GM19468 (cell line): ENCODE measurements around the gene SFRP5.

Experiments used
- ATAC-seq: cut with Tn5 transposase; IDR thresholded peaks from one replicate; pipeline ENCODE4 v1.9.1; 2021; ENCODE audit warnings: mild to moderate bottlenecking, moderate library complexity, moderate number of reproducible peaks; ENCODE audit not compliant: unreplicated experiment; ENCODE audit errors: extremely low read depth

Gene SFRP5

GRCh38 chr10:97771913-97772823 lies at the start of gene SFRP5:
Gene SFRP5, minus strand, starts transcription at chr10:97771999. Its CDS starts 166 bp downstream, at chr10:97771833.
- no peak for ATAC-seq

- ATAC-seq, result no peak
Measured at GRCh38 chr10:97820096-97820704, 48.4 kb upstream of the SFRP5 start.

GRCh38 chr10:97818572-97818971 lies 46.8 kb upstream of the SFRP5 start:
- no peak for ATAC-seq

- no peak for ATAC-seq
Measured at GRCh38 chr10:97816609-97817008, 44.8 kb upstream of the SFRP5 start.

GRCh38 chr10:97814996-97815395 lies 43.2 kb upstream of the SFRP5 start:
- ATAC-seq, result no peak

- no peak for ATAC-seq
Measured at GRCh38 chr10:97813311-97813710, 41.5 kb upstream of the SFRP5 start.

- no peak for ATAC-seq
Measured at GRCh38 chr10:97812696-97813095, 40.9 kb upstream of the SFRP5 start.

GRCh38 chr10:97811958-97812357 lies 40.2 kb upstream of the SFRP5 start:
- no peak for ATAC-seq

- no peak for ATAC-seq
Measured at GRCh38 chr10:97810446-97810845, 38.6 kb upstream of the SFRP5 start.

GRCh38 chr10:97805949-97806348 lies 34.1 kb upstream of the SFRP5 start:
- ATAC-seq, result no peak

GRCh38 chr10:97805096-97805884 lies 33.5 kb upstream of the SFRP5 start:
- ATAC-seq, result no peak

GRCh38 chr10:97801422-97801821 lies 29.6 kb upstream of the SFRP5 start:
- ATAC-seq, result no peak

GRCh38 chr10:97800474-97800873 lies 28.7 kb upstream of the SFRP5 start:
- no peak for ATAC-seq

GRCh38 chr10:97798958-97799610 lies 27.3 kb upstream of the SFRP5 start:
- no peak for ATAC-seq

- no peak for ATAC-seq
Measured at GRCh38 chr10:97796651-97797050, 24.9 kb upstream of the SFRP5 start.

GRCh38 chr10:97795886-97796285 lies 24.1 kb upstream of the SFRP5 start:
- ATAC-seq, result no peak

- ATAC-seq, result no peak
Measured at GRCh38 chr10:97791824-97792721, 20.3 kb upstream of the SFRP5 start.

- no peak for ATAC-seq
Measured at GRCh38 chr10:97789770-97790397, 18.1 kb upstream of the SFRP5 start.
